HFFc6 (cell line): ENCODE results near the gene RNF223. TPM values are rescaled to one million over a fixed set of nuclear protein-coding genes. Genes with fewer than 3 reads are reported as not detected.

Experiments used
- DNase-seq: peaks from one replicate; pipeline ENCODE4 v3.0.0-alpha.2; 2018
- H3K27ac Mint-ChIP-seq: 2 replicates; pipeline ENCODE4 v1.8.0; 2020; ENCODE audit warnings: mild to moderate bottlenecking, mixed read lengths
- H3K27me3 Mint-ChIP-seq: 2 replicates; pipeline ENCODE4 v1.8.0; 2021; ENCODE audit warnings: mild to moderate bottlenecking, moderate library complexity, mixed read lengths; ENCODE audit not compliant: insufficient read depth
- H3K36me3 Mint-ChIP-seq: 2 replicates; pipeline ENCODE4 v1.8.0; 2021; ENCODE audit warnings: low read depth, mixed read lengths
- H3K4me1 Mint-ChIP-seq: 2 replicates; pipeline ENCODE4 v1.8.0; 2020; ENCODE audit warnings: low read depth, mixed read lengths
- H3K4me3 Mint-ChIP-seq: 2 replicates; pipeline ENCODE4 v1.8.0; 2020; ENCODE audit warnings: mild to moderate bottlenecking, moderate library complexity, mixed read lengths
- H3K9me3 Mint-ChIP-seq: 2 replicates; pipeline ENCODE4 v1.8.0; 2020; ENCODE audit warnings: mild to moderate bottlenecking, mixed read lengths
- total RNA-seq, 6 experiments: library from RNA; stranded (reverse); fragmentation: NEBNext Ultra II Directional; extraction: Animal tissue kit (Norgen Biotek cat#: 25700); gene quantifications; 2 replicates in 1 of 6; 3 replicates in 5 of 6; pipeline ENCODE4 v1.2.3, GENCODE V29; 2021
- TF ChIP-seq, protein P1 (sequence below): fragments of 200-600 bp; sonication (generic); IDR thresholded peaks from 2 replicates; pipeline ENCODE4 v1.5.0; 2021; ENCODE audit warnings: antibody characterized with exemption, mild to moderate bottlenecking

RNF223 gene
- total RNA-seq, 6 experiments from 2014 or later, result not detected

DNA sequence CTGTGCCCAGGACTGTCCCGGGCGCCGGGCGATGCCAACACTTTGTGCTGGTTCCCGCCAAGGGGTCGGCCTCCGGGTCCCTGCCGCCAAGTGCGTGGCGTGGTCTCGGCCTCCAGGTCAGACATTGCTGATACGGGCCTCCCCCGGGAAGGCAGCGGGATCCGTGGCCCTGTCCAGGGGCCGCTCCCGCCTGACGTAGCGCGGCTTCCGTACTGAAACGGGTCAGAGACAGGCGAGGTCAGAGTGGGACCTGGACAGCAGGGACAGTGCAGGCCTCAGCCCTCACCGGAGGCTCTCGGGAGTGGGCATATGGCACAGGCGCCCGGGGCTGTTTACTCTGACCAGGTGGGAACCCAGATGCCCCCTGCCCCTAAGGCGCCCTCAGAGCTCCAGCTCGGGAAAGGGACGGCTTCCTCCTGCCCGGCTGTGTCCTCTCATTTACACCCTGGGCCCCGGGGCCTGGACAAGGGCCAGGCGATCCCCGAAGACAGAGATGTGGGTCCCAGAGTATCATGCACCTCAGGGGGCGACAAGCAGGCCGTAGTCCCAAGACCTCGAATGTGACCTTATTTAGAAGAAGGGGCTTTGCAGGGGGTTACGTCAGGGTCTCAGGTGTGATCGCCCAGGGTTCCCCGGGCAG lies 8.8 kb upstream of the RNF223 start:
- Mint-ChIP-seq H3K36me3 (no peaks in the 10 kb centered on the region), H3K4me1 (no peaks in the 10 kb centered on the region), H3K4me3 (no peak overlapping the region), H3K27me3 (peaks cover 2% of the 10 kb centered on the region; the same call in 1 of the 2 replicates), H3K27ac (no peak overlapping the region), H3K9me3 (no peaks in the 10 kb centered on the region)
- TF ChIP-seq, protein P1, sequence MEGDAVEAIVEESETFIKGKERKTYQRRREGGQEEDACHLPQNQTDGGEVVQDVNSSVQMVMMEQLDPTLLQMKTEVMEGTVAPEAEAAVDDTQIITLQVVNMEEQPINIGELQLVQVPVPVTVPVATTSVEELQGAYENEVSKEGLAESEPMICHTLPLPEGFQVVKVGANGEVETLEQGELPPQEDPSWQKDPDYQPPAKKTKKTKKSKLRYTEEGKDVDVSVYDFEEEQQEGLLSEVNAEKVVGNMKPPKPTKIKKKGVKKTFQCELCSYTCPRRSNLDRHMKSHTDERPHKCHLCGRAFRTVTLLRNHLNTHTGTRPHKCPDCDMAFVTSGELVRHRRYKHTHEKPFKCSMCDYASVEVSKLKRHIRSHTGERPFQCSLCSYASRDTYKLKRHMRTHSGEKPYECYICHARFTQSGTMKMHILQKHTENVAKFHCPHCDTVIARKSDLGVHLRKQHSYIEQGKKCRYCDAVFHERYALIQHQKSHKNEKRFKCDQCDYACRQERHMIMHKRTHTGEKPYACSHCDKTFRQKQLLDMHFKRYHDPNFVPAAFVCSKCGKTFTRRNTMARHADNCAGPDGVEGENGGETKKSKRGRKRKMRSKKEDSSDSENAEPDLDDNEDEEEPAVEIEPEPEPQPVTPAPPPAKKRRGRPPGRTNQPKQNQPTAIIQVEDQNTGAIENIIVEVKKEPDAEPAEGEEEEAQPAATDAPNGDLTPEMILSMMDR, result no peak
- no peak for DNase-seq

DNA sequence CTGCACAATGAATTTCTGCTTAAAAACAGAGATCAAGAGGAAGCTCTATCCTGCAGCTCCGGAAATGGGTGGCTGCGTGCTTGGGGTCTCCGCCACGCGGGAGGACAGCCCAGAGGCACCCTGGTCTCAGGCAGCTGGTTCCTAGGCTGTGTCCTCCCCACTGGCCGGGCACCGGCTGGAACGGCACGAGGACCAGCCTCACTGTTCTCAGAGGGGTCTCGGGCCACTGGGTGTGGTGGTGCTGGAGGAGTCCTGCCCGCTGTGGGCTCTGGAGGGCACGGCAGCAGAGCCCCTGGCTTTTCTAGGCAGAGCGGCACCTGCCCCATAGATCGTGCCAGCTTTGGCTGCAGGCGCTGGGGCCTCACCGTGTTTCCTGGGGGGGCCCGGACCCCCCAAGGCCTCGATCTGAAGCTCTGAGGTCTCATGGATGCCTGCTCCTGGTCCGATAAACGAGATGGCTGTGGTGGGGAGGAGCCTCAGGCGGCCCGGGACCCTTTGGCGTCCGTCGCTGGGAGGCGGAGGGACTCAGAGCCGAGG lies 8.2 kb upstream of the RNF223 start:
- Mint-ChIP-seq H3K27ac (no peak overlapping the region), H3K27me3 (peaks cover 2% of the 10 kb centered on the region; the same call in 1 of the 2 replicates), H3K4me3 (no peak overlapping the region), H3K36me3 (no peaks in the 10 kb centered on the region), H3K9me3 (no peaks in the 10 kb centered on the region), H3K4me1 (no peaks in the 10 kb centered on the region)
- no peak for DNase-seq
- TF ChIP-seq, protein P1, result no peak

DNA sequence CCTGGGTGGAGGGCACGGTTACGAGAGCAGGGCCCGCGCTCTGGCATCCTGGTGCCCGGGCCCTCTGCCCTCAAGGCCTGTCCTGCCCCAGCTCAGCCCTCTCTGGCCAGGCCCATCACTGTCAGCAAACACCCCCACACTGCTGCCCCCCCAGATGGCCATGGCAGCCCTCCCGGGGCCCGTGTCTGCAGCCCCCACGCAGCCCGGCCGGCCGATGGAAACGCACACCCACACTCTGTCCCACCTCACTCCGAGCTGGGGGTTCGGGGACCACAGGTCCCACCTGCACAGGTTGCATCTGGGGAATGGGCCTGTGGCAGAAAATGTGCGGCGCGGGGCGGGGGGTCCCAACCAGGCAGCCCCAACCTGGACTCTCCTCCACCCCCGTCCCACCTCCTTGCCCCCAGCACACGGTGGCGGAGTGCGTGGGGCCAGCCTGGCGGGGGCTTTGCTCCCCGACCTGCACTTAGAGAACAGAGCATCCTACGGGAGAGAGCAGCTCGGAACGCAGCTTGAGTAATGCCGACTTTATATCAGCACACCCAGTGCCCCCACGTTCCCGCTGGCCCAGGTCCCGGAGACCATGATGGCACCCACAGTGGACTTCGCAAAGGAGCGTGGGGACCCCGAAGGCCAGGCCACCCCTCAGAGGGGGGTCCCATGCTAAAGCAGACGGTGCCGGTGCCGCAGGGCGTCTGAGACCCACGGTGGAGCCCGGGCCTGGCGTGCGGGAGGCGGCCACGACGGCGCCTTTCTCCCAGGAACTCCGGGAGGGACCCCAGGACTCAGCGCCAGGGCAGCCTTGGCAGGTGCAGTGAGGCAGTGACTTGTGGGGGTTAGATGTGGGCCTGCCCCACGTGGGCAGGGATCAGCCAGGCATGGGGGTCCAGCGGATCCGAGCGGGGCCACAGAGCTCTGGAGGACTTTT lies 7.5 kb upstream of the RNF223 start:
- TF ChIP-seq, protein P1, result no peak
- Mint-ChIP-seq H3K4me3 (no peak overlapping the region), H3K4me1 (no peaks in the 10 kb centered on the region), H3K27ac (no peak overlapping the region), H3K9me3 (no peaks in the 10 kb centered on the region), H3K27me3 (peaks cover 2% of the 10 kb centered on the region; the same call in 1 of the 2 replicates), H3K36me3 (no peaks in the 10 kb centered on the region)
- no peak for DNase-seq

DNA sequence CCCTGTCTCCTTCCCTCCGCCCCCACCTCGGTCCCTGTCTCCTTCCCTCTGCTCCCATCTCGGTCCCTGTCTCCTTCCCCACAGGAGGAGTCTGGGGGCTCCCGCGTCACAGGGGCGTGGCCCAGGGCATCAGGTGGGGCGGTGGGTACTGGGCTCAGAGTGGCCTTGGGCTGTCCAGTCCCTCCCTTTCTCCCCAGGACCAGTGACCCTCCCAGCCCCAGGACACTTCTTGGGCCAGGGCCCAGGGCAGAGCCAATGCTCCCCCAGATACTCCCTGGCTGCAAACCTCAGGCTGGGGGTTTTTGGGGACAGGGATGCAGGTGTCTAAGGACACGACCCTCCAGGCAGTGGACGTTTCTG lies 6.8 kb upstream of the RNF223 start:
- Mint-ChIP-seq H3K4me3 (no peak overlapping the region), H3K36me3 (no peaks in the 10 kb centered on the region), H3K9me3 (no peaks in the 10 kb centered on the region), H3K27me3 (peaks cover 2% of the 10 kb centered on the region; the same call in 1 of the 2 replicates), H3K27ac (no peak overlapping the region), H3K4me1 (no peaks in the 10 kb centered on the region)
- TF ChIP-seq, protein P1, result no peak
- DNase-seq, result no peak

DNA sequence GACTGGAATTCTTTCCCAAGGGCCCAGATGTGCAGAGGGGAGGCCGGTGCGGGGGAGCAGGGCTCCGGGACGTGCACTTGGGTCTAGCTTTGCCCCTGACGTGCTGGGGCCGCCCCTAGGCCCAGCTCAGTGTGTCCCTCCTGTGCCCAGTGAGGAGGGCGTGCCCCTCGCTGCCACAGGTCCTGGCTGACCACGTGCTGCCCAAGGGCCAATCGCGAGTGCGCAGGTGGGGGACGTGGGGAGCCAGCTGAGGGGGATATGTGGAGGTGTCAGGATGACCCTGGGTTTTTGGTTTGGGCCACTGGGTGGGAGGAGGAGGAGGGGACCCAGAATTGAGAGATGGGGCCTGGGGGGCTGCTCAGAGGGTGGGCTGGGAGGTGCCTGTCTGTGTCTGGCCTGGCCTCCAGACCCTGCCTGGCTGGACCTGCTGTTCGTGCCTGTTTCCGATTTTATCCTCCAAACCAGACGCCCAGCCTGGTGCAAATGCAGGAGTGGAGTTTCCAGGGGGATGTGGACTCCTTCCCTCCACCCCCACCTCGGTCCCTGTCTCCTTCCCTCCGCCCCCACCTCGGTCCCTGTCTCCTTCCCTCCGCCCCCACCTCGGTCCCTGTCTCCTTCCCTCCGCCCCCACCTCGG lies 6.1 kb upstream of the RNF223 start:
- Mint-ChIP-seq H3K27ac (peak overlapping the region; percentile 64; the same call in 1 of the 2 replicates), H3K4me3 (peak overlapping the region; percentile 43; the same call in 1 of the 2 replicates), H3K4me1 (no peaks in the 10 kb centered on the region), H3K36me3 (no peaks in the 10 kb centered on the region), H3K9me3 (no peaks in the 10 kb centered on the region), H3K27me3 (peaks cover 2% of the 10 kb centered on the region; the same call in 1 of the 2 replicates)
- TF ChIP-seq, protein P1, result no peak
- DNase-seq, result peak; percentile 45
